ENCODE data around the gene OR3A2.
"Not testable (repeated sequence)": the region's sequence is repeated elsewhere in the genome, so short reads cannot be mapped to it uniquely, and the experiment has no call there.

DNA sequence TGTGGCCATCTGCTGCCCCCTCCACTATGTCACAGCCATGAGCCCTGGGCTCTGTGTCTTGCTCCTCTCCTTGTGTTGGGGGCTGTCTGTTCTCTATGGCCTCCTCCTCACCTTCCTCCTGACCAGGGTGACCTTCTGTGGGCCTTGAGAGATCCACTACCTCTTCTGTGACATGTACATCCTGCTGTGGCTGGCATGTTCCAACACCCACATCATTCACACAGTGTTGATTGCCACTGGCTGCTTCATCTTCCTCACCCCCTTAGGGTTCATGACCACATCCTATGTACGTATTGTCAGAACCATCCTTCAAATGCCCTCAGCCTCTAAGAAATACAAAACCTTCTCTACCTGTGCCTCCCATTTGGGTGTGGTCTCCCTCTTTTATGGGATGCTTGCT is 145.1 kb downstream of the OR3A2 start:
- TF ChIP-seq EZH2 (IDR thresholded peaks at IDR 0.05; ENCODE audit: borderline replicate concordance, low read depth, low read length, poor library complexity, severe bottlenecking) = not testable (repeated sequence)
- TF ChIP-seq, protein P1, sequence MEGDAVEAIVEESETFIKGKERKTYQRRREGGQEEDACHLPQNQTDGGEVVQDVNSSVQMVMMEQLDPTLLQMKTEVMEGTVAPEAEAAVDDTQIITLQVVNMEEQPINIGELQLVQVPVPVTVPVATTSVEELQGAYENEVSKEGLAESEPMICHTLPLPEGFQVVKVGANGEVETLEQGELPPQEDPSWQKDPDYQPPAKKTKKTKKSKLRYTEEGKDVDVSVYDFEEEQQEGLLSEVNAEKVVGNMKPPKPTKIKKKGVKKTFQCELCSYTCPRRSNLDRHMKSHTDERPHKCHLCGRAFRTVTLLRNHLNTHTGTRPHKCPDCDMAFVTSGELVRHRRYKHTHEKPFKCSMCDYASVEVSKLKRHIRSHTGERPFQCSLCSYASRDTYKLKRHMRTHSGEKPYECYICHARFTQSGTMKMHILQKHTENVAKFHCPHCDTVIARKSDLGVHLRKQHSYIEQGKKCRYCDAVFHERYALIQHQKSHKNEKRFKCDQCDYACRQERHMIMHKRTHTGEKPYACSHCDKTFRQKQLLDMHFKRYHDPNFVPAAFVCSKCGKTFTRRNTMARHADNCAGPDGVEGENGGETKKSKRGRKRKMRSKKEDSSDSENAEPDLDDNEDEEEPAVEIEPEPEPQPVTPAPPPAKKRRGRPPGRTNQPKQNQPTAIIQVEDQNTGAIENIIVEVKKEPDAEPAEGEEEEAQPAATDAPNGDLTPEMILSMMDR (conservative IDR thresholded peaks at IDR 0.05; ENCODE audit: low read depth, low read length) = not testable (repeated sequence)
